ENCODE results near the gene SELE.
"Not testable (repeated sequence)": the region's sequence is repeated elsewhere in the genome, so short reads cannot be mapped to it uniquely, and the experiment has no call there.

Gene SELE

GRCh38 chr1:169723763-169724162 is 10.1 kb downstream of the SELE start:
- DNase-seq = no peak

GRCh38 chr1:169722779-169723178 is 11.1 kb downstream of the SELE start:
- DNase-seq = no peak

- DNase-seq = not testable (repeated sequence)
Observed at GRCh38 chr1:169715100-169715499, 18.8 kb downstream of the SELE start.

GRCh38 chr1:169713090-169713489 is 20.8 kb downstream of the SELE start:
- not testable (repeated sequence) for DNase-seq

GRCh38 chr1:169712309-169712631 is 21.6 kb downstream of the SELE start:
- DNase-seq = no peak

GRCh38 chr1:169711469-169712308 is 22.2 kb downstream of the SELE start, which contains the start of gene SELL:
Gene SELL (minus strand): TSS chr1:169711620. CDS start chr1:169711498, 122 bp downstream.
- peak; percentile 23 for DNase-seq

- no peak for DNase-seq
Observed at GRCh38 chr1:169708647-169709046, 25.2 kb downstream of the SELE start.

- no peak for DNase-seq
Observed at GRCh38 chr1:169707912-169708604, 25.8 kb downstream of the SELE start.

GRCh38 chr1:169704797-169705196 is 29.1 kb downstream of the SELE start:
- DNase-seq = no peak

GRCh38 chr1:169701261-169702005 is 32.4 kb downstream of the SELE start:
- no peak for DNase-seq

- no peak for DNase-seq
Observed at GRCh38 chr1:169699707-169700106, 34.2 kb downstream of the SELE start.

GRCh38 chr1:169698976-169699375 is 34.9 kb downstream of the SELE start:
- no peak for DNase-seq

GRCh38 chr1:169697755-169698154 is 36.1 kb downstream of the SELE start:
- DNase-seq = no peak

- no peak for DNase-seq
Observed at GRCh38 chr1:169696273-169697100, 37.4 kb downstream of the SELE start.

GRCh38 chr1:169694304-169695075 is 39.4 kb downstream of the SELE start:
- DNase-seq = no peak

GRCh38 chr1:169692756-169693460 is 41.0 kb downstream of the SELE start:
- no peak for DNase-seq

GRCh38 chr1:169690489-169690888 is 43.4 kb downstream of the SELE start:
- no peak for DNase-seq

GRCh38 chr1:169689395-169689794 is 44.5 kb downstream of the SELE start:
- DNase-seq = no peak

GRCh38 chr1:169688377-169688776 is 45.5 kb downstream of the SELE start:
- DNase-seq = not testable (repeated sequence)

- DNase-seq = no peak
Observed at GRCh38 chr1:169683661-169684060, 50.2 kb downstream of the SELE start.

GRCh38 chr1:169683168-169683567 is 50.7 kb downstream of the SELE start:
- not testable (repeated sequence) for DNase-seq
